Fibroblast of peridontal ligament (primary cell): Measurements from ENCODE around the gene AFDN.

ENCODE experiments used
- DNase-seq: peaks from one replicate; pipeline ENCODE4 v3.0.0-alpha.2; 2010; ENCODE audit errors: extremely low read depth

Gene AFDN

GRCh38 chr6:167826896-167827582 lies at the start of gene AFDN:
Gene AFDN (plus strand): TSS chr6:167826911. CDS start chr6:167827133, 222 bp downstream.
- DNase-seq, result no peak

- DNase-seq, result no peak
These were observed 48.1 kb upstream of the AFDN start for GRCh38 chr6:167778497-167779128.

- no peak for DNase-seq
These were observed 47.4 kb upstream of the AFDN start for GRCh38 chr6:167779129-167779992.

- no peak for DNase-seq
These were observed 46.6 kb upstream of the AFDN start for GRCh38 chr6:167779993-167780655.

GRCh38 chr6:167781066-167781767 lies 45.5 kb upstream of the AFDN start:
- no peak for DNase-seq

- DNase-seq, result no peak
These were observed 44.8 kb upstream of the AFDN start for GRCh38 chr6:167781868-167782267.

- DNase-seq, result no peak
These were observed 43.8 kb upstream of the AFDN start for GRCh38 chr6:167782698-167783517.

- no peak for DNase-seq
These were observed 39.6 kb upstream of the AFDN start for GRCh38 chr6:167786853-167787675.

GRCh38 chr6:167787896-167788562 lies 38.7 kb upstream of the AFDN start:
- no peak for DNase-seq

- DNase-seq, result no peak
These were observed 38.2 kb upstream of the AFDN start for GRCh38 chr6:167788563-167788903.

- DNase-seq, result no peak
These were observed 37.4 kb upstream of the AFDN start for GRCh38 chr6:167789358-167789757.

GRCh38 chr6:167791091-167791779 lies 35.5 kb upstream of the AFDN start:
- no peak for DNase-seq

- DNase-seq, result no peak
These were observed 34.8 kb upstream of the AFDN start for GRCh38 chr6:167791780-167792478.

GRCh38 chr6:167793421-167793820 lies 33.3 kb upstream of the AFDN start:
- DNase-seq, result no peak

GRCh38 chr6:167794161-167795157 lies 32.3 kb upstream of the AFDN start:
- no peak for DNase-seq

- DNase-seq, result no peak
These were observed 31.3 kb upstream of the AFDN start for GRCh38 chr6:167795321-167795811.

- DNase-seq, result no peak
These were observed 30.9 kb upstream of the AFDN start for GRCh38 chr6:167795874-167796191.
